Measurements from ENCODE around the gene MAPK8IP1. TPM values are rescaled to one million over a fixed set of nuclear protein-coding genes. Genes with fewer than 3 reads are reported as not detected.
A peak's percentile ranks its signal among the peaks of the same experiment; 100 is the strongest.

Gene MAPK8IP1
- total RNA-seq, 1 experiment from 2014 or later = 2.2 TPM

- peaks cover 11% of the 10 kb centered on the region for H3K27me3 Mint-ChIP-seq (ENCODE audit: insufficient read depth, unreplicated experiment)
- H3K4me3 Mint-ChIP-seq (ENCODE audit: unreplicated experiment) = no peak overlapping the region
- ChIA-PET CTCF (interaction anchor here (0.7 kb wide), 1 partner anchor 46 kb away, joined by 5 read pairs; no protein-coding TSS in a partner anchor), POLR2A (interaction anchor here (0.6 kb wide), 1 partner anchor 22 kb away, joined by 3 read pairs; no protein-coding TSS in a partner anchor)
- intact Hi-C loops (cut with micrococcal nuclease) = loop anchor here (10.0 kb wide), 1 partner anchor 51 kb away; the partner anchor contains the start of gene CRY2
- no peaks in the 10 kb centered on the region for H3K36me3 Mint-ChIP-seq (ENCODE audit: insufficient read depth, unreplicated experiment)
- H3K9me3 Mint-ChIP-seq (ENCODE audit: unreplicated experiment) = no peaks in the 10 kb centered on the region
- no peak overlapping the region for H3K27ac Mint-ChIP-seq (ENCODE audit: low read depth, unreplicated experiment)
- BruUV-seq (replicated peaks) = no TSS peak
- peaks cover 5% of the 10 kb centered on the region for H3K4me1 Mint-ChIP-seq (ENCODE audit: insufficient read depth, unreplicated experiment)
- DNase-seq (ENCODE audit: unreplicated experiment) = no peak
- TF ChIP-seq CTCF (IDR thresholded peaks at IDR 0.05; ENCODE audit: unreplicated experiment) = no peak
Measured at GRCh38 chr11:45895553-45896259, 10.3 kb downstream of the MAPK8IP1 start.

DNA sequence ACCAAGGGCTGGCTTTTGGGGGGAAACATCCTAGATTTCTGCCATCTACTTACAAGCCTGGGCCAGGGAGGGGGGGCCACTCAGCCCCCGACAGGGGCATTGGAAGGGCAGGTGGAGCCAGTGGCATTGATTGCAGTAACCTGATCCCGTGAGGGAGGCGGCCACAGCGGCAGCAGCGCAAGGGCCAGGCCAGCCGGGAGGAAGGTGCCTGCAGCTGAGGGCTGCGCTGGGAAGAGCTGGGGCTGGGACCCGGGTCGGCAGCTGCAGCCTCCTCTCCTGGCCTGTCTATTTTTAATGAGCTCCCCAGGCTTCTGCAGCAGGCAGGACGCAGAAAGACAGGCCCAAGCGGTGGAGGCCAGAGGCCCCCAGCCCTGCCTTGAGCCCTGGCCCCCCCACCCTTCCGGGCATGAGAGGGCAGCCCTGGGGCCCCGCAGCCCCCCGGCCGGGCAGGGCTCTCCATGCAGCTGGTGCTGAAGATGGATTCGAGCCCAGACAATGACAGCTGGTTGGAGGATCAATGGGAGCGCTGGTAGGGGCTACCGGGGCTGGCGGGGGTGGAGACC is 11.1 kb downstream of the MAPK8IP1 start:
- Mint-ChIP-seq H3K9me3 (ENCODE audit: unreplicated experiment) (no peaks in the 10 kb centered on the region), H3K27me3 (ENCODE audit: insufficient read depth, unreplicated experiment) (peaks cover 3% of the 10 kb centered on the region), H3K4me3 (ENCODE audit: unreplicated experiment) (no peak overlapping the region), H3K4me1 (ENCODE audit: insufficient read depth, unreplicated experiment) (peaks cover 8% of the 10 kb centered on the region), H3K27ac (ENCODE audit: low read depth, unreplicated experiment) (no peak overlapping the region), H3K36me3 (ENCODE audit: insufficient read depth, unreplicated experiment) (no peaks in the 10 kb centered on the region)
- ChIA-PET CTCF (interaction anchor here (0.7 kb wide), 1 partner anchor 46 kb away, joined by 5 read pairs; no protein-coding TSS in a partner anchor), POLR2A (interaction anchor here (0.6 kb wide), 1 partner anchor 23 kb away, joined by 3 read pairs; no protein-coding TSS in a partner anchor)
- BruUV-seq (replicated peaks) = no TSS peak
- DNase-seq (ENCODE audit: unreplicated experiment) = no peak
- no peak for TF ChIP-seq CTCF (IDR thresholded peaks at IDR 0.05; ENCODE audit: unreplicated experiment)
- intact Hi-C loops (cut with micrococcal nuclease) = loop anchor here (10.0 kb wide), 1 partner anchor 52 kb away; the partner anchor contains the start of gene CRY2

GRCh38 chr11:45897556-45897955 is 12.1 kb downstream of the MAPK8IP1 start:
- CTCF ChIA-PET = interaction anchor here (0.6 to 0.7 kb wide), 2 partner anchors 110 to 1965 kb away, joined by 3 to 4 read pairs; no protein-coding TSS in a partner anchor
- no peak overlapping the region for H3K4me3 Mint-ChIP-seq (ENCODE audit: unreplicated experiment)
- no peak for DNase-seq (ENCODE audit: unreplicated experiment)
- no peaks in the 10 kb centered on the region for H3K27me3 Mint-ChIP-seq (ENCODE audit: insufficient read depth, unreplicated experiment)
- no peak for TF ChIP-seq CTCF (IDR thresholded peaks at IDR 0.05; ENCODE audit: unreplicated experiment)
- intact Hi-C loops (cut with micrococcal nuclease) = loop anchor here (10.0 kb wide), 1 partner anchor 53 kb away; the partner anchor contains the start of gene CRY2
- no TSS peak for BruUV-seq (replicated peaks)
- H3K36me3 Mint-ChIP-seq (ENCODE audit: insufficient read depth, unreplicated experiment) = no peaks in the 10 kb centered on the region
- H3K9me3 Mint-ChIP-seq (ENCODE audit: unreplicated experiment) = no peaks in the 10 kb centered on the region
- H3K27ac Mint-ChIP-seq (ENCODE audit: low read depth, unreplicated experiment) = no peak overlapping the region
- POLR2A ChIA-PET = interaction anchor here (1.5 to 1.7 kb wide), 2 partner anchors 18 to 55 kb away, joined by 3 to 6 read pairs; no protein-coding TSS in a partner anchor
- H3K4me1 Mint-ChIP-seq (ENCODE audit: insufficient read depth, unreplicated experiment) = peaks cover 8% of the 10 kb centered on the region

GRCh38 chr11:45899086-45899447 is 13.6 kb downstream of the MAPK8IP1 start:
- no peak for DNase-seq (ENCODE audit: unreplicated experiment)
- Mint-ChIP-seq H3K27ac (ENCODE audit: low read depth, unreplicated experiment) (no peak overlapping the region), H3K36me3 (ENCODE audit: insufficient read depth, unreplicated experiment) (peaks cover under 1% of the 10 kb centered on the region), H3K27me3 (ENCODE audit: insufficient read depth, unreplicated experiment) (no peaks in the 10 kb centered on the region), H3K4me3 (ENCODE audit: unreplicated experiment) (peak overlapping the region; percentile 47), H3K4me1 (ENCODE audit: insufficient read depth, unreplicated experiment) (peaks cover 8% of the 10 kb centered on the region), H3K9me3 (ENCODE audit: unreplicated experiment) (no peaks in the 10 kb centered on the region)
- no peak for TF ChIP-seq CTCF (IDR thresholded peaks at IDR 0.05; ENCODE audit: unreplicated experiment)
- CTCF ChIA-PET = interaction anchor here (1.1 to 1.2 kb wide), 2 partner anchors 39 to 56 kb away, joined by 4 read pairs; no protein-coding TSS in a partner anchor
- BruUV-seq (replicated peaks) = no TSS peak
- intact Hi-C loops (cut with micrococcal nuclease) = loop anchor here (10.0 kb wide), 1 partner anchor 54 kb away; the partner anchor contains the start of gene CRY2
- POLR2A ChIA-PET = interaction anchor here (0.6 to 1.7 kb wide), 5 partner anchors 8 to 693 kb away, joined by 3 to 6 read pairs (median 4); no protein-coding TSS in a partner anchor
